ENCODE measurements around the gene IMPDH1. TPM values are rescaled to one million over a fixed set of nuclear protein-coding genes. Genes with fewer than 3 reads are reported as not detected.
A peak's percentile ranks its signal among the peaks of the same experiment; 100 is the strongest.

The IMPDH1 gene
- total RNA-seq, 6 donors from 2014 or later, result 47.2 to 107 (median 81.5) TPM

- H3K36me3 ChIP-seq, result no peaks in the 10 kb centered on the region
- peak within 1 kb of the TSS; percentile 87 to 92 (median 90) for H3K27ac ChIP-seq
- H3K27me3 ChIP-seq, result no peaks in the 10 kb centered on the region
- ATAC-seq (ENCODE audit: low FRiP score in 2 of 2), result peak; percentile 97 to 98
- no peaks in the 10 kb centered on the region for H3K9me3 ChIP-seq
- WGBS, 2 donors, result 0% methylated on average over 19 to 36 of the region's 64 CpGs
- DNase-seq, result peak; percentile 93 to 99
- H3K4me3 ChIP-seq, result peak within 1 kb of the TSS; percentile 75 to 94 (median 90)
- peak; percentile 71 to 87 for TF ChIP-seq POLR2AphosphoS5 (IDR thresholded peaks at IDR 0.05)
- no peak for TF ChIP-seq CTCF (IDR thresholded peaks at IDR 0.05)
- peak in 1 of 4 donors; percentile 50 for TF ChIP-seq EP300 (IDR thresholded peaks at IDR 0.05)
- peak in 3 of 4 donors; percentile 40 to 86 (median 78) for TF ChIP-seq POLR2A (IDR thresholded peaks at IDR 0.05)
- H3K4me1 ChIP-seq, result peaks cover 19 to 40% (median 32%) of the 10 kb centered on the region in 4 donors
Observed at GRCh38 chr7:128455543-128456254, 45.9 kb upstream of the IMPDH1 start, which contains the start of gene HILPDA. Gene HILPDA, plus strand, starts transcription at chr7:128455878. Its CDS starts 1,391 bp downstream, at chr7:128457269.

GRCh38 chr7:128454808-128455542 is 45.2 kb upstream of the IMPDH1 start:
- Histone ChIP-seq H3K4me3 (peak overlapping the region in 3 of 4 donors; percentile 90 to 94 (median 91)), H3K9me3 (no peaks in the 10 kb centered on the region), H3K27me3 (no peaks in the 10 kb centered on the region), H3K4me1 (peaks cover 19 to 40% (median 32%) of the 10 kb centered on the region in 4 donors), H3K27ac (peak overlapping the region; percentile 87 to 92 (median 90)), H3K36me3 (no peaks in the 10 kb centered on the region)
- ATAC-seq (ENCODE audit: low FRiP score in 2 of 2), result no peak
- peak in 1 of 2 donors; percentile 39 for DNase-seq
- WGBS, 2 donors, result 55 to 56% methylated on average over 25 of the region's 25 CpGs
- TF ChIP-seq EP300 (IDR thresholded peaks at IDR 0.05) (no peak), CTCF (IDR thresholded peaks at IDR 0.05) (peak in 1 of 6 experiments; percentile 26), POLR2AphosphoS5 (IDR thresholded peaks at IDR 0.05) (no peak), POLR2A (IDR thresholded peaks at IDR 0.05) (no peak)

- DNase-seq (peak in 1 of 2 donors; percentile 75), ATAC-seq (ENCODE audit: low FRiP score in 2 of 2) (peak; percentile 75 to 85)
- Histone ChIP-seq H3K36me3 (no peaks in the 10 kb centered on the region), H3K4me1 (peaks cover 15 to 33% (median 26%) of the 10 kb centered on the region in 4 donors), H3K9me3 (no peaks in the 10 kb centered on the region), H3K27me3 (no peaks in the 10 kb centered on the region), H3K4me3 (no peak overlapping the region), H3K27ac (peak overlapping the region; percentile 87 to 92 (median 90))
- 54 to 57% methylated on average over 19 to 23 of the region's 23 CpGs for WGBS, 2 donors
- TF ChIP-seq EP300 (IDR thresholded peaks at IDR 0.05) (peak in 3 of 4 donors; percentile 8 to 75 (median 52)), CTCF (IDR thresholded peaks at IDR 0.05) (no peak), POLR2AphosphoS5 (IDR thresholded peaks at IDR 0.05) (peak; percentile 81 to 88)
Observed at GRCh38 chr7:128453836-128454804, 44.3 kb upstream of the IMPDH1 start.

GRCh38 chr7:128452552-128452951 is 42.8 kb upstream of the IMPDH1 start:
- WGBS, 2 donors, result 83 to 100% methylated on average over 1 of the region's 1 CpG
- H3K4me3 ChIP-seq, result no peak overlapping the region
- H3K4me1 ChIP-seq, result peaks cover 15 to 28% (median 24%) of the 10 kb centered on the region in 4 donors
- ATAC-seq (ENCODE audit: low FRiP score in 2 of 2) (no peak), DNase-seq (no peak)
- H3K36me3 ChIP-seq, result no peaks in the 10 kb centered on the region
- H3K27me3 ChIP-seq, result no peaks in the 10 kb centered on the region
- H3K9me3 ChIP-seq, result no peaks in the 10 kb centered on the region
- TF ChIP-seq POLR2AphosphoS5 (IDR thresholded peaks at IDR 0.05) (no peak), POLR2A (IDR thresholded peaks at IDR 0.05) (no peak), EP300 (IDR thresholded peaks at IDR 0.05) (no peak), CTCF (IDR thresholded peaks at IDR 0.05) (no peak)
- no peak overlapping the region for H3K27ac ChIP-seq

All from upper lobe of left lung (tissue), 6 donors.